NT2/D1 (cell line): ENCODE measurements around the gene SDC1.

Source experiments
- SUZ12 ChIP-seq: IDR thresholded peaks from 2 replicates; pipeline ENCODE4 v1.6.1; 2011; ENCODE audit not compliant: insufficient read length, insufficient read depth; ENCODE audit errors: extremely low read depth
- ZNF274 ChIP-seq: IDR thresholded peaks from 2 replicates; pipeline ENCODE4 v1.6.1; 2011; ENCODE audit warnings: mild to moderate bottlenecking, low read depth, low read length

DNA sequence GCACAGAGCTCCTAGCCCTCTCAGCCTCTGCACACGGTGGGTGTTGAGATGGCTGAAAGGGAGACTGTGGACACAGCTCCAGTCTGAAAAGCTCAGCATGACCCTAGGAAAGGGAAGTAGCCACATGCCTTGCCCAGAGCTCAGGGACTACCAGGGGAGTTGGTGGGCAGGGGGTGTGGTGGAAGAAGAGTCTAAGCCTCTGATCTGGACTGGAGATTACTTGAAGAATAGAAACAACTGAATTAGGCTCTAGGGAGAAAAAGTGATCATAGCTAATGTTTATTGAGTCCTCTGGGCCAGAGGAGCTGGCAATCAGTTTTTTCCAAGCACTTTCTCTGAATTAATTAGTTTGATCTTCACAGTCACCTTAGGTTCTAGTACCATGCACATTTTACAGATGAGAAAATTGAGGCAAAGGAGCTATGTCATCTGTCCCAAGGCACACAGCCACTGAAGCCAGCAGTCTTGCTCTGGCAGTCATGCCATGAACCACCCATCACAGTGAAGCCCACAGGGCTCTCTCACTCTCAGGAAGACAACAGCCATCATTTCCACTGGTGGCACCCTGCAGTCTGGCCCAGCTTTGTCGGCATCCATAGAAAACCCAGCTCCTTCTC, 10.3 kb downstream of the SDC1 start:
- TF ChIP-seq ZNF274 (no peak), SUZ12 (no peak)
